Measurements from ENCODE around the gene ARHGAP45.

The ARHGAP45 gene

GRCh38 chr19:1093811-1094553, 27.0 kb downstream of the ARHGAP45 start:
- TF ChIP-seq CTCF (IDR thresholded peaks at IDR 0.05; ENCODE audit: insufficient read depth, low read depth, low read length, missing control alignments), result no peak
- peak overlapping the region; percentile 99 for H3K4me3 ChIP-seq (ENCODE audit: low read depth, low read length)
- no peak for DNase-seq (ENCODE audit: low read depth)

DNA sequence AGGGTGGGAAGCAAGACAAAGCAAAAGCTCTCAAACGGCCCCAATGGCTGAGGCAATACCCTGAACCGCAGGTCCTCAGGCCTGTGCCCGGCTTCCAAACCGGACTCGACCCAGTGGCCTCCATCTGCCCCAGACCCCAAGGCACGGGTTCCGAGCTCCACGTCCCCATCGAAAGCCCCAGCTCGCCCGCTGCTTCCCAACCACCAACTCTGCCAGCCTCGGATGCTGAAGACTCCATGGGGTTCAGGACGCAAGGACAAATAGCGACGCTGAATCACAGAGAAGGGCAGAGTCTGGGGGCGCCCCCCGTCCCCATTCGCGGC, 27.6 kb downstream of the ARHGAP45 start:
- H3K4me3 ChIP-seq (ENCODE audit: low read depth, low read length), result peak overlapping the region; percentile 99
- TF ChIP-seq CTCF (IDR thresholded peaks at IDR 0.05; ENCODE audit: insufficient read depth, low read depth, low read length, missing control alignments), result no peak
- no peak for DNase-seq (ENCODE audit: low read depth)

DNA sequence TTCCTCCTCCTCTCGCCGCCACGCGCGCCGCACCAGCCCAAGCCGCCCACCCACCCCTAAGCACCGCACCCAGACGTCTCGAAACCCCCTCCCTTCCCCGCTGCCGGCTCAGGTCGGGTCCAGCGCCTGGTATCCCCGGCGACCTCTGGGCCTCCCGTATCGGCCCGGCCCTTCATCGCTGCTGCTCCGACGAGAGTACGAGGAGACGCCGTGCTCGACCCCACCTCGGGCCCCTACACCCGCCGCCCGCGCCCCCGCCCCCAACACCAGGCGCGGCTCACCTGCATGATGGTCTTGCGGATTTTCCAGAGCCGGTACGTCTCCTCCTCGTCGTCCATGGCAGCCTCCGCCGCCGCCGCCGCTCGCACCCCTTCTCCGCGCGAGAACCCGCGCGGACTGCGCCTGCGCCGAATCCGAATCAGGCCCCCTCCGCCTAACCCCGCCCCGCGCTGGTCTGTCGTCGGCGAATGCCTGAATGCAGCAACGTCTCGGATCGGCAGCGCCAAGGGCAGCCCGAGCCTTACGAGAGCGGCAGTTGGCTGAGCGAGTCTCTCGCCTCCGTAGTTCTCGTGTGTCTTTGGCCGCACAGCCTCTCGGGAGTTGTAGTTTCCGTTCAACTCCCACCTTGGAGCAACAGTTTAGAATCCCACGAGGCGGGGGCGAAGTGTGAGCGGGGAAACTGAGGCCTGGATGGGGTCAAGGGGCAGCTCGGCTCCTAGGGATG, 28.2 kb downstream of the ARHGAP45 start, which contains the start of gene POLR2E:
TSS of gene POLR2E (minus strand) at position 398 of the 724 bp plus-strand sequence. CDS start at position 338, 60 bp downstream.
- no peak for TF ChIP-seq CTCF (IDR thresholded peaks at IDR 0.05; ENCODE audit: insufficient read depth, low read depth, low read length, missing control alignments)

GRCh38 chr19:1097810-1098176, 30.8 kb downstream of the ARHGAP45 start:
- no peak for DNase-seq (ENCODE audit: low read depth)
- TF ChIP-seq CTCF (IDR thresholded peaks at IDR 0.05; ENCODE audit: insufficient read depth, low read depth, low read length, missing control alignments), result no peak
- H3K4me3 ChIP-seq (ENCODE audit: low read depth, low read length), result no peak overlapping the region

More for the DNA sequence above, 28.2 kb downstream of the ARHGAP45 start, which contains the start of gene POLR2E:
- peak; percentile 99 for DNase-seq (ENCODE audit: low read depth)
- H3K4me3 ChIP-seq (ENCODE audit: low read depth, low read length), result peak within 1 kb of the TSS; percentile 99

GRCh38 chr19:1098177-1099051, 31.4 kb downstream of the ARHGAP45 start:
- DNase-seq (ENCODE audit: low read depth), result no peak
- H3K4me3 ChIP-seq (ENCODE audit: low read depth, low read length), result no peak overlapping the region
- TF ChIP-seq CTCF (IDR thresholded peaks at IDR 0.05; ENCODE audit: insufficient read depth, low read depth, low read length, missing control alignments), result no peak

DNA sequence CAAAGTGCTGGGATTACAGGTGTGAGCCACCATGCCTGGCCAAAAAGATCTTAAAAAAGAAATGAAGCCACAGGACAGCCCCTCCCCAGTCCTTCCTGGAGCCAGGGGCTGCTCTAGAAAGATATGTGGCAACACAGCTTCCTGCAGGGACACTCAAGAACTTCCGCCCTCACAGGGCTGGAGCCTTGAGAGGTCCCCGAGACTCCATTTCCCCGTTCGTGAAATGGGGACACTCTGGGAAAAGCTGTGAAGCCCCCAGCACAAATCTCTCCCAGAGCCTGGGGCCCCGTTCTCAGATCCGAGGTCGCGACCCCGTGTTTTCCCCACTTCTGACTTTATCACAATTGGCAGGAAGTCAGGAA, 34.4 kb downstream of the ARHGAP45 start:
- peak overlapping the region; percentile 1; the same call in 1 of the 2 replicates for H3K4me3 ChIP-seq (ENCODE audit: low read depth, low read length)
- no peak for TF ChIP-seq CTCF (IDR thresholded peaks at IDR 0.05; ENCODE audit: insufficient read depth, low read depth, low read length, missing control alignments)
- DNase-seq (ENCODE audit: low read depth), result peak; percentile 63
